ENCODE results near the gene FXYD2. TPM values are rescaled to one million over a fixed set of nuclear protein-coding genes. Genes with fewer than 3 reads are reported as not detected.

Gene FXYD2
- total and polyA plus RNA-seq, 2 of the 8 experiments (the other 6 are each of a cell fraction or from before 2014, with no cell fraction given): 0.89 to 1.1 TPM

DNA sequence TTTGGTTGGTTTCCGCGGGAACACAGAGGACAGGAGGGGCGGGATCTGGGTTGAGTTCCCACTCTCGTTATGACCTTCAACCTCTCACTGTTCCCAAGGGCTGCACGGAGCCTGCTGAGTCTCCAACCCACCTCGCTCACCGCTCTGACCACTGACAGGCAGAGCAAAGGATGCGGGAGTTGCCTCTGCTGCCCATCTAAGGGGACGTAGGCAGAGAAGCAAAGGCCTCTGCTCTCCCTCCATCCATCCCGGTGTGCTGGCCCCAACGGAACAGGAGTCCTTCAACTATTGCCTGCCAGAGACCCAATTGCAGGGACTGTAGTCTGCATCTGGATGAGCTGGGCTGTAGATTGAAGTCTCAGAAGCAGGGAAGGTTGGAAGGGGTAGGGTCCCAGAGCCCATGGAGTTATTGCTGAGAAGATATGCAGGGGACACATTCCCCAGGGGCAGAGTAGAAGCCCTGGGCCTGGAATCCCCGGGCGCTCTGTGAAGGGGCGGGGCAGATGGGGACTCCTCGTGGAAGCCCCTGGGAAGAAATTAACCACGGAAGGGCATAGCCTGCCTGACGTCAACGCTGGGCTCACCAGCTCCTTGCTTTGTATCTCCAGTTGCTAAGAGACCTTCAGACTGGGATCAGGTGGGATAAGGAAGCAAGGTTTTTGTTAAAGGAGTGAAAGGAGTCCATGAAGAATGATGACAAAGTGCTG is 12.7 kb upstream of the FXYD2 start:
- CTCF ChIA-PET (ENCODE audit: partially characterized antibody): interaction anchor here (1.3 to 11.9 kb wide), 2 partner anchors 30 to 110 kb away, joined by 3 to 91 read pairs; no protein-coding TSS in a partner anchor
- Histone ChIP-seq H2BK15ac (ENCODE audit: low read length) (no peak overlapping the region), H3K4me1 (replicated peaks in 1 of 4; ENCODE audit: control insufficient read depth in 3 of 4, insufficient read depth in 4 of 4, low read length in 3 of 4) (peaks cover 0 to 6% (median 0%) of the 10 kb centered on the region in 4 experiments; a peak in 2 of 7 replicates), H3K4me2 (ENCODE audit: insufficient read depth in 1 of 2, low read depth in 2 of 2, low read length in 2 of 2) (no peak overlapping the region), H2BK120ac (replicated peaks; ENCODE audit: low read depth, low read length) (no peak overlapping the region), H2AK5ac (ENCODE audit: low read depth, low read length) (no peak overlapping the region), H4K5ac (ENCODE audit: insufficient read length, low read depth, low read length) (no peak overlapping the region), H4K8ac (ENCODE audit: extremely low read depth, insufficient read depth, low read length) (no peak overlapping the region), H2AFZ (ENCODE audit: low read length) (no peak overlapping the region), H3K9ac (replicated peaks in 1 of 4; ENCODE audit: extremely low read depth in 1 of 4, low read depth in 3 of 4, low read length in 3 of 4) (no peak overlapping the region), H3K18ac (ENCODE audit: extremely low read depth, low read length) (no peak overlapping the region), H2BK20ac (ENCODE audit: low read length) (no peak overlapping the region), H3K23me2 (ENCODE audit: low read depth, low read length) (no peaks in the 10 kb centered on the region; the same call in 1 of the 2 replicates), H3K4ac (replicated peaks; ENCODE audit: insufficient read length, low read depth, low read length) (no peak overlapping the region), H3K9me3 (ENCODE audit: insufficient read depth in 2 of 2, low read depth in 1 of 2, low read length in 1 of 2) (no peaks in the 10 kb centered on the region), H3K79me1 (ENCODE audit: low read depth, low read length) (no peaks in the 10 kb centered on the region), H3K56ac (replicated peaks; ENCODE audit: insufficient read length, low read depth, low read length) (no peak overlapping the region), H4K20me1 (replicated peaks in 1 of 2; ENCODE audit: control insufficient read depth in 1 of 2, insufficient read depth in 2 of 2, low read length in 2 of 2) (no peaks in the 10 kb centered on the region), H2BK12ac (ENCODE audit: low read depth, low read length) (no peak overlapping the region), H3K23ac (ENCODE audit: insufficient read length) (no peak overlapping the region), H3K79me2 (ENCODE audit: control insufficient read depth in 1 of 2, insufficient read depth in 2 of 2, low read length in 2 of 2) (no peaks in the 10 kb centered on the region), H3K27ac (ENCODE audit: low read depth, low read length) (no peak overlapping the region), H3K36me3 (ENCODE audit: control insufficient read depth in 2 of 4, insufficient read depth in 4 of 4, low read length in 3 of 4) (no peaks in the 10 kb centered on the region; a peak in 1 of 8 replicates), H4K91ac (replicated peaks; ENCODE audit: insufficient read length, low read length) (no peak overlapping the region), H3K14ac (ENCODE audit: insufficient read length) (no peak overlapping the region), H2BK5ac (ENCODE audit: low read depth, low read length) (no peak overlapping the region), H3K4me3 (ENCODE audit: extremely low read depth in 1 of 4, insufficient read depth in 2 of 4, low read depth in 3 of 4, low read length in 4 of 4) (no peak overlapping the region), H3K27me3 (replicated peaks in 1 of 4; ENCODE audit: control insufficient read depth in 3 of 4, extremely low read depth in 1 of 4, insufficient read depth in 3 of 4, low read length in 3 of 4) (no peaks in the 10 kb centered on the region)
- DNase-seq (ENCODE audit: low read depth in 1 of 2, low spot score in 2 of 2): no peak
- FAIRE-seq: no peak
- WGBS, 2 experiments (ENCODE audit: extremely low coverage in 1 of 2, insufficient coverage in 1 of 2, insufficient read length in 1 of 2, insufficient replicate concordance in 2 of 2, low coverage in 1 of 2, low lambda C conversion rate in 2 of 2, missing lambda C conversion rate in 1 of 2): 86% methylated on average over 18 of the region's 18 CpGs; no CpG with 5 or more reads in 1 of the 2 experiments
- POLR2A ChIA-PET (ENCODE audit: partially characterized antibody): interaction anchor here (0.7 kb wide), 1 partner anchor 100 kb away, joined by 4 read pairs; no protein-coding TSS in a partner anchor
- TF ChIP-seq JUND (IDR thresholded peaks at IDR 0.05; ENCODE audit: low read length): no peak
- TF ChIP-seq POLR2AphosphoS5 (IDR thresholded peaks at IDR 0.05; ENCODE audit: low read depth, low read length): no peak
- no peak for TF ChIP-seq YY1 (IDR thresholded peaks at IDR 0.05; ENCODE audit: low read depth, low read length)
- no peak for TF ChIP-seq CBX8 (IDR thresholded peaks at IDR 0.05; ENCODE audit: borderline replicate concordance, low read depth, low read length)
- TF ChIP-seq TCF12 (IDR thresholded peaks at IDR 0.05; ENCODE audit: low read depth, low read length): no peak
- no peak for TF ChIP-seq NANOG (IDR thresholded peaks at IDR 0.05; ENCODE audit: insufficient read depth, low read depth, low read length, poor library complexity, severe bottlenecking)
- no peak for TF ChIP-seq PHF8 (conservative IDR thresholded peaks at IDR 0.05; ENCODE audit: low read depth, low read length)
- no peak for TF ChIP-seq KDM1A (IDR thresholded peaks at IDR 0.05; ENCODE audit: borderline replicate concordance, low read length)
- no peak for TF ChIP-seq CTBP2 (IDR thresholded peaks at IDR 0.05; ENCODE audit: borderline replicate concordance, insufficient read depth, insufficient read length, low read length)
- TF ChIP-seq, protein P1, sequence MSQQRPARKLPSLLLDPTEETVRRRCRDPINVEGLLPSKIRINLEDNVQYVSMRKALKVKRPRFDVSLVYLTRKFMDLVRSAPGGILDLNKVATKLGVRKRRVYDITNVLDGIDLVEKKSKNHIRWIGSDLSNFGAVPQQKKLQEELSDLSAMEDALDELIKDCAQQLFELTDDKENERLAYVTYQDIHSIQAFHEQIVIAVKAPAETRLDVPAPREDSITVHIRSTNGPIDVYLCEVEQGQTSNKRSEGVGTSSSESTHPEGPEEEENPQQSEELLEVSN (IDR thresholded peaks at IDR 0.05): no peak
- no peak for TF ChIP-seq ASH2L (IDR thresholded peaks at IDR 0.05; ENCODE audit: low read length)
- TF ChIP-seq POU5F1 (IDR thresholded peaks at IDR 0.05; ENCODE audit: low read depth, low read length): no peak
- no peak for TF ChIP-seq POLR2A (IDR thresholded peaks at IDR 0.05; ENCODE audit: control extremely low read depth in 1 of 2, low read depth in 2 of 2, low read length in 2 of 2)
